GM19193 (cell line): ENCODE data around the gene EIF1AD.

Experiments used
- POLR2A ChIP-seq: IDR thresholded peaks from 4 replicates; pipeline ENCODE4 v1.6.1; 2011; ENCODE audit not compliant: insufficient read depth, insufficient read length; ENCODE audit errors: extremely low read depth

The EIF1AD gene, protein sequence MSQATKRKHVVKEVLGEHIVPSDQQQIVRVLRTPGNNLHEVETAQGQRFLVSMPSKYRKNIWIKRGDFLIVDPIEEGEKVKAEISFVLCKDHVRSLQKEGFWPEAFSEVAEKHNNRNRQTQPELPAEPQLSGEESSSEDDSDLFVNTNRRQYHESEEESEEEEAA

DNA sequence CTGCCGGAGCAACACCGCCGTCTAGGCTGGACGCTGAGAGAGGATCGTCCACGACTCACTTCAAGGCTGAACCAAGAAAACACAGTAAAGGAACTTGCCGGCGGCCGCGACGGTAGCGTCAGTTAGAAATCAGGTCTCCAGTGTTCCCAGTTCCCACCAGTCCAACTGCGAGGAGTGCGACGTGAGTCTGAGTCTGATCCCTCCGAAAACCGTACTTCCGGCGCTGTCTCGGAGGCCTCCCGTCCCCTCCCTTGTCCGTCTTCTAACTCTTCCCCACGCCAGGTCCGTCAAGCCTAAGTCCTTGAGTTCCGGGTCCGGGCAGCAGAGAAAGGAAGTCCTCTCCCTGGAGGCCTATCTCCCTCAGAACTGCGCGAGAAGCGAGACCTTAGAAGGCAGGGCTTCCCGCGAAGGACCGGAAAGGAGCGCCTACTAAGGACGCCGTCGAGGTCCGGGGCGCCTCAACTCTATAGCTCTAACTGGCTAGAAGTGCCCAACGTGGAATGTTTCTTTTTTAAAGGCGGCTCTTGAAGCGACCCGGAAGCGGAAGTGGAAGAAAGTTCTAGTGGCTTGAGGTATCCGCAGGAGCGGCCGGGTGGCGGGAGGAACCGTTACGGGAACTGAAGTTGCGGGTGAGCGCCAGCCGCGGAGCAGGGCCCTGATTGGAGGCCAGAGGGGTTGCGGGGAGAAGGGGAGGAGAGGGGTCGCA lies at the start of gene EIF1AD, which contains the start of gene BANF1:
TSS of gene EIF1AD (minus strand) at position 216 of the 706 bp plus-strand sequence. CDS start 1,768 bp downstream, outside the sequence.
TSS of gene BANF1 (plus strand) at position 562 of the 706 bp plus-strand sequence. CDS start 748 bp downstream, outside the sequence.
- peak; percentile 83 for TF ChIP-seq POLR2A

DNA sequence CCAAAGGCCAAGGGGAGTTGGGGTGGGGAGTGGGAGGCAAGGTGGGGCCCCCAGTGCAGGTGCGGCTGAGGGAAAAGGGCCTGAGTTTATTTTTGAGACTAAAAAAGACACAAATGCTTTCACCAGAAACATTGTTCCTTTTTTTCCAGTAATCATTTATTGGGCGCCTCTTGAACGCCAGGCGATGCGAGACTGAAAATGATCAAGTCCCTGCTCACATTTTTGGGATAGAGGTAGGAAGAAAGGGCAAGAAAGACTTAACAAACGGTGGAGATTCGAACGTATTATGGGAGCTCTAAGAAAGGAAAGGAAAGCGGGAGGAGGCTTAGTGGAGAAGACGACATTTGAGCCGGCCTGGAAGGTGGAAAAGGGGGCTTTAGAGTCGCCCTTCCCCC lies 49.4 kb upstream of the EIF1AD start:
- no peak for TF ChIP-seq POLR2A

DNA sequence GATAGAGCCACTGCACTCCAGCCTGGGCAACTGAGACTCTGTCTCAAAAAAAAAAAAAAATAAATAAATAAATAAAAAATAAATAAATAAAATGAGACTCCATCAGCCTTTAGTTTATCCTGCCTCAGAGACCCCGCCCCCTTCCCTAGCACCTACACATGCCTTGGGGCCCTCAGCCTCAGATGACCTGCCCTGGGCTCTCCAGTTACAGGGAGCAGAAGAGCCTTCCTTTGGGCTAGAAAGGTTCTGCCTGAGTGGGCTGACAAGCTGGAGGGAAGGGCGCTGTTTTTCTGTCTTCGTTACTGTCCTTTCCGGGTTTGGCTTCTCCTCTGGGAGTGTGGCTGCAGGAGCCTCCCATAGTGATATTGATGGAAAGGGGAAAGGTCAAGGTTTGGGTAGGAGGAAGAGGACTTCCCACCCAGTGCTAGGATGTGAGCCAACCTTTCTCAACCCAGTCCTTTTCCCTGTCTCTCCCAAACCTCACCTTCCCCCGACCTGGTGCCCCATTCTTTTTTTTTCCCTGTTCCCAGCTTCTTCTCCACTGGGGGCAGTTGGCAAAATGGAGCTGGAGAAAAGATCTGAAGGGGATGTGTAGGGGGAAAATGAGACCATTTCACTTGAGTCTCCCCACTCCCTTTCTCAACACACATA lies 48.7 kb upstream of the EIF1AD start:
- TF ChIP-seq POLR2A = no peak

DNA sequence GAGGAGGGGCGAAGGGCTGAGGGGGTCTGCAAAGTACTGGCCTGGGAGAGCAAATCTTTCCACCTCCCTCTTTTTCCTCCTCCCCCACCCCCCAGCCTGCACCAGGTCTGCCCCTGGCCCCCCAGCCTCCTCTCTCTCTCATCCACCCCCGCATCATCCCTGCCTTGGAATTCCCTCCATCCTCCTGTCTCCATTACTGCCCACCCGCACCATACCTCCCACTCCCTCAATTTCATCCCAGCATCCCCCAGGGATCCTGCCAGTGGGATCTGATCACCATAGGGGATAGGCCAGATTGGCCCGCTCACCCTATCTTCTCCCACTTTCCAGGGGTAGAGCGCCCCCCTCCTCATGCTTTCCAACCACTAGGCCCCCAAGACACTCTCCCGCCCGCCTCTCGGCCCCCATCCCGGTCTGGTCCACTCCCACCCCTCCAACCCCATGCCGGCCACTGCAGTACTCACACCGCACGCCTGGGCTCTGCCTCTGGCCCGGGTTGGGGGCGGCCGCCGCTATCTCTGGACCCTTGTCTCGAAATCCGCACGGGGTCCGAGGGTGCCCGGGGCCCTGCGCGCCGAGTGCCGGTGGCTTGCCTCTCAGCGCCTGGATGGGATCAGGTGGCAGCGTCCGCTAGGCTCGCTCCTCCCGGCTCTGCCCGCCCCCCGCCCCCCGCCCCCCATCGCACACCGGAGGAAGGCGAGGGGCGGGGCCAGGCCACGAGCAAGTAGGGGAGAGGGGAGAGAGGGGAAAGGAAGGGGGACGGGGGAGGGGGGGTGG lies 46.8 kb upstream of the EIF1AD start, which contains the start of gene GAL3ST3:
TSS of gene GAL3ST3 (minus strand) at position 615 of the 777 bp plus-strand sequence. CDS start 3,746 bp downstream, outside the sequence.
- TF ChIP-seq POLR2A = no peak

DNA sequence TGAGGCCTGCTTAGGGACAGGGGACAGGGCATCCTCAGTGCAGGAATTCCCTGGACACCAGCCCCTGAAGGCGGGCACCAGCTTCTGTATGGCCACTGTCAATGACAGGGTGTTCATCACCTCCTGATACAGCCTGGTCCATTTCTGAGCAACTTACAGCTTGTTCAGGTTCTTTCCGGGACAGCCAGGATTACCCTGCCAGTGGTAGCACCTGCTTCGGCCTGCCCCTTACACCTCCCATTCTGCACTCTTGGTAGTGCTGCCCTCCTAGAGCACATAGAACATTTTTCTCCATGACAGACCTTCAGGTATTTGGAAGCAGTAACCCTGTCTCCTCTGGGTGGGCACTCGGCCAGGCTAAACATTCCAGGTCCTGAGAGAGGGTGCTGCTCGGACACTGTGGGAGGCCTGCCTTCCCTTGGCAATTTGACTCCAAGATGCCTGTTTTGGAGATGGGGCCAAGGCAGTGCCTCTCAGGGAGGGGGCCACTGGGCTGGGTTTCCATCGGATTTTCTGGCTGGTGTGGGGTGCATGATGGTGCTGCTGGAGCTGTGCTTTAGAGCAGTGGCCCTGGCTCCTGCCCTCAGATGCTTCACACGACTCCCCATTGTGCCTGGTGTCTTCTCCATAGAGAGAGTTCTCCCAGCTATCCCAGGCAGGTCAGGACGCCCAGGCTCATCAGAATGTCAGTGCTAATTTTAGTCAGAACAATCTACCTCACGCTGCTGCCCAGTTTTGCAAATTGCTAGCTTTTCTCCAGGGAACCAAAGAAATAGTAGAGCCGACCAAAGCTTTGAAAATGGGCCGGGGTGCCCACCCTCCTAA lies 45.8 kb upstream of the EIF1AD start:
- TF ChIP-seq POLR2A = no peak

DNA sequence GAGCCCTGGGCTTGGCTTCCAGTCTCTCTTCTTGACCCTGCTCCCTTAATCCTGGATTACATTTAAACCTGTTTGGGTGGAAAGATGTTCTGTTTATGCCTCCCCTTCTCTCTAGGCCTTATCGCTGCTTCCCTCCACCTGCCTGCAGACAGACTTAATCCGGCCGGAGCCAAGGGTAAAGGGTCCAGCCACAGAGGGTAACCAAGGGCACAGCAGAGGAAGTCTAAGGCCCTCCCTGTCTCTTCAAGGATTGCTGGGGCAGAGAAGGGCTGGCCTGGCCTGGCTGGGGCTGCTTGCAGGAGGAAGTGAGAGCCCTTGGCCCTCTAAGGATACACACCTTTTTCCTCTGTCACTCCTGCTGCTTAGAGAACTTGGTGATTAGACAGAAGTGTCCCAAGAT lies 44.9 kb upstream of the EIF1AD start:
- TF ChIP-seq POLR2A = no peak

DNA sequence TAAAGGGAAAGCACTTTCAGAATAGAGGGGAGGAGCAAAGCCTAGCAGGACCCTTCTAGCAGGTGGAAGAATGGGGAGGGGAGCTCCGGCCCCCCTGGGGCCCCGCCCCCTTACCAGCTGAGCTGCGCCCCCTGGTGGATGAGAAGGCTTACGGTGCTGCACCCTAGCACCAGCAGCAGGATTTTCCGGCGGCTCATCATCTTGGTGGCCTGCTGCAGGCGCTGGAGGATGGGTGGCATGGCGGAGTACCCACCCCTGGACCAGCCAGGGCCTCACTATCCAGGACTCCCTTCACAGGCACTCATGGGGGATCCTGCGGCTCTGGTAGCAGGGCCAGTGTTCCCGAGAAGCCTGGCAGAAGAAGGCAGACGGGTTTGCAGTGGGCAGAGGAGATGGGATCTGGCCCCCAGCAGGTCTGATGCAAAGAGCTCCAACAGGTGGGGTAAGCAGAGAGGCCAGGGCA lies 43.3 kb upstream of the EIF1AD start:
- TF ChIP-seq POLR2A = no peak

DNA sequence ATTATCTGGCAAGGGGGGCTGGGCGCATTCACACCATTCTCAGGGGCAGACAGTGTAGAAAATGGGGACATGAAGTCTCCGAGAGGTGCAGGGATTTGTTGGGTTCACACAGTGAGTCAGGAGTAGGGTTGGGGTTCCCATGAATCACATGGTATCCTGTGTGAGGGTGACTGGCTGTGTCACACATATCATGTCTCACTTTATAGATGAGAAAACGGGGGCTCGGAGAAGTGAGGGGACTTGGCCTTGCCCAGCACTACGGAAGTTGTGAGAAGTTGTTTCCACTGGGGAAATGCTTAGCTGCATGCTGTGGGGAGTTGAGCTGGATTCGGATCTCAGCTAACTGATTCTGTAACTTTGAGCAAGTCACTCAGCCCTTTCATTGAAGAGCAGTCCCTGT lies 42.8 kb upstream of the EIF1AD start:
- TF ChIP-seq POLR2A = no peak

DNA sequence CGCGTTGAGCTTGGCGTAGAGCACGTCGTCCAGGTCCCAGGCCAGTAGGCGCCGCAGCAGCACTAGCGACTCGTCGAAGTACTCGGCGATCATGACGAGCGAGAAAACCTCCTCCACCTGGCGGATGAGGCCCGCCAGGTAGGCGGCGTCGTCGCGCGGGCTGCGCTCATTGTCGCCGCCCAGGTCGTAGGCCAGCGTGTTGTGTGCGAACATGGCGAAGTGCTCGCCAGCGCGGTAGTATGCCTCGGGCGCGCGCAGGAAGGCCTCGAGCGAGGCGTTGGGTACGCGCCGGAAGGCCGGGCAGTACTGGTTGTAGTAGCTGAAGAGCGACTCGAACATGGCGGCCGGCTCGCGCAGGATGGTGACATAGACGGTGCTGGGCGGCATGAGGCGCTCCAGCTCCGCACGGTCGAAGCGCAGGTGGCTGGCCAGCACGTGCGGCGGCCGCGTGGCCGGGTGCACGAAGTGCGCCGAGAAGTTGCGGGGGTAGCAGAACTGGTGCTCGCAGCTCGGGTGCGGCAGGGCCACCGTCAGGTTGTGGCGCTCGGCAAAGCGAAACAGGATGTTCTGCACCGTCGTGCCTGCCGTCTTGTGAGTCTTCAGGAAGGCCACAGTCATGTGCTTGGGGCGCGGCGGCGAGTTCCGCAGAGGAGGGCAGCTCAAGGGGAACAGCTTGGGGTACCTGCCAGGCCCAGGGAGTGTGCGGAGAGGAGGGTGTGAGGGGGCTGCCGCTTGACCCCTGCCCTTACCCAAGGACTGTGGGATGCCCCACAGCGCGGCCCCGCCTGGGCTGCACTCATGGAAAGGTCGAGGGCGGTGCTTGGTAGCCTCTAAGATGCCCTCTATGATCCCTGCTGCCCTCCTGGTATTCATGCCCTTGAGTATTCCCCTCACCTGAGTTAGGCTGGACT lies 41.3 kb upstream of the EIF1AD start:
- TF ChIP-seq POLR2A = no peak

DNA sequence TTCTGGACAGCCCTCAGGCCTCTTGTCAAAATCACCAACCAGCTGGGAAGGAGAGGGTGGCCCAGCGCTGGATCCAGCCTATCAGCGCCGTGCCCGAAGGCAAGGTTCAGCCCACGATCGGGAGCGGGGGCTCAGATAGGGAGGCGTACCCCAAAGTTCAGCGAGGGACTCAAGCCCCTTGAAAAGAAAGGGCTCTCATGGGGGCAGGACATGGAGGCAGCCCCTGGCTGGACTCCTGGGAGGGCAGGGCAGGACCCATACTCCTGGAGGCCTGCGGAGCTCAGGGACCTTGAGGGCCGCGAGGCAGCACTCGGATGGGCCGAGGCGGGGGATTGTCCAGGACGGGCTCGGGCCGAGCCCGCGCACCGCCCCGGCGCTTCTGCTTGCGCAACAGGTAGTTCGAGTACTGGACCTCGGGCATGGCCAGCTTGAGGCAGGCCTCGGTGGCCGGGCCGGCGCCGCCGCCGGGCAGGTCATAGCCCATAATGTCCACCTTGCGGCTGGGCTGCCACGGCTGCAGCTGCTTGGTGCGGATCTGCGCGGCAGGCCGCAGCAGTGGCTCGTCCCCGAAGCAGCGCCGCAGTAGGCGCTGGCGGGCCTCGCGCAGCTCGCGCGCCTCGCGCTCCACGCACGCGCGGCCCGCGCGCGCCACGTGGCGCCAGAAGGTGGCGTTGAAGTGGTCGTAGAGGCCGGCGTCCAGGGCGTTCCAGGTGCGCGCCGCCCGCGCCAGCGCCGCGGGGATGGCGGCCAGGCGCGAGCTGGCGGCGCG lies 40.5 kb upstream of the EIF1AD start:
- no peak for TF ChIP-seq POLR2A

DNA sequence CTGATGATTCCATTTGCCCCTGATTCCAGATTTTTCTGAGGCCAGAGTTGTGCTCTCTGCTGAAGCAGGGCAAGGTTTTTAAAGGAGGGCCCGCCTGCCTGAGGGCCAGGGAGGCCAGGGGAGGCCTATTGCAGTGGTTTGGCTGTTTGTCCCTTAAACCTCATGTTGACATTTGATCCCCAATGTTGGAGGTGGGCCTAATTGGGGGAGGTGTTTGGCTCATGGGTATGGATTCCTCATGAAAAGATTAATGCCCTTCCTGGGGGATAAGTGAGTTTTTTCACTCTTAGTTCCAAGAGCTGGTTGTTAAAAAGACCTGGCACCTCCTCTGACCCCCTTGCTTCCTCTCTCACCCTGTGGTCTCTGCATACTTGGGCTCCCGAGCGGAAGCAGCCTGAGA lies 37.8 kb upstream of the EIF1AD start:
- no peak for TF ChIP-seq POLR2A

DNA sequence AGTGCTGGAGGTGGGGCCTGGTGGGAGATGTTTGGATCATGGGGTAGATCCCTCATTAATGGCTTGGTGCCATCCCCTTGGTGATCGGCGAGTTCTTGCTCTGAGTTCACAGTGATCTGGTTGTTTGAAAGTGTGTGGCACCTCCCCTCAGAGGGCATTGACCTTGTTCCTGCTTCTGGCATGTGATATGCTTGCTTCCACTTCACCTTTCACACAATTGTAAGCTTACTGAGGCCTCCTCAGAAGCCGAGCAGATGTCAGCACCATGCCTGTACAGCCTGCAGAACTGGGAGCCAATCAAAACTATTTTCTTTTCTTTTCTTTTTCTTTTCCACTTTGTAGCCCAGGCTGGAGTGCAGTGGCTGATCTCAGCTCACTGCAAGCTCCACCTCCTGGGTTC lies 35.4 kb upstream of the EIF1AD start:
- no peak for TF ChIP-seq POLR2A
